Measurements from ENCODE around the gene ATG13.

Gene ATG13

DNA sequence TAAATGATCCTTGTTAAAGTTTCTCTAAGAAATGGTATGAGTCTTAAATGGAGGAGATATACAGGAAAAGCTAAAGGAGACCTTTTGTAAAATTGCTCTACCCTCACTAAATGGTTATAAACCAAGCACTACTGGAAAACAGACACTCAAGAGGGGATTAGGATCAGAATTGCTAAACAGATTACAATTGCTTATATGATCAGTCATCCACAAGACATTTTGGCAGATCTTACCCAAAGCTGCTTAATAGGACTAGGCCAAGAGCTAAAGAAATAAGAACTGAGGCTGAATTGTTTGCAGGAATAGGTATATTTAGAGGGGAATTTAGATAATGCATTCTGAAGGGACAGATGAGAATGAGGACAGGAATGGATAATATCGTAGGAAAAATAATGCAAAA lies 9.8 kb upstream of the ATG13 start:
- no peak overlapping the region for H3K4me3 ChIP-seq (replicated peaks; ENCODE audit: low read depth, low read length)
- no peak for DNase-seq (ENCODE audit: extremely low read depth, low read depth)
- TF ChIP-seq, protein P1, sequence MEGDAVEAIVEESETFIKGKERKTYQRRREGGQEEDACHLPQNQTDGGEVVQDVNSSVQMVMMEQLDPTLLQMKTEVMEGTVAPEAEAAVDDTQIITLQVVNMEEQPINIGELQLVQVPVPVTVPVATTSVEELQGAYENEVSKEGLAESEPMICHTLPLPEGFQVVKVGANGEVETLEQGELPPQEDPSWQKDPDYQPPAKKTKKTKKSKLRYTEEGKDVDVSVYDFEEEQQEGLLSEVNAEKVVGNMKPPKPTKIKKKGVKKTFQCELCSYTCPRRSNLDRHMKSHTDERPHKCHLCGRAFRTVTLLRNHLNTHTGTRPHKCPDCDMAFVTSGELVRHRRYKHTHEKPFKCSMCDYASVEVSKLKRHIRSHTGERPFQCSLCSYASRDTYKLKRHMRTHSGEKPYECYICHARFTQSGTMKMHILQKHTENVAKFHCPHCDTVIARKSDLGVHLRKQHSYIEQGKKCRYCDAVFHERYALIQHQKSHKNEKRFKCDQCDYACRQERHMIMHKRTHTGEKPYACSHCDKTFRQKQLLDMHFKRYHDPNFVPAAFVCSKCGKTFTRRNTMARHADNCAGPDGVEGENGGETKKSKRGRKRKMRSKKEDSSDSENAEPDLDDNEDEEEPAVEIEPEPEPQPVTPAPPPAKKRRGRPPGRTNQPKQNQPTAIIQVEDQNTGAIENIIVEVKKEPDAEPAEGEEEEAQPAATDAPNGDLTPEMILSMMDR (IDR thresholded peaks at IDR 0.05; ENCODE audit: low read depth, low read length, missing control alignments), result no peak

DNA sequence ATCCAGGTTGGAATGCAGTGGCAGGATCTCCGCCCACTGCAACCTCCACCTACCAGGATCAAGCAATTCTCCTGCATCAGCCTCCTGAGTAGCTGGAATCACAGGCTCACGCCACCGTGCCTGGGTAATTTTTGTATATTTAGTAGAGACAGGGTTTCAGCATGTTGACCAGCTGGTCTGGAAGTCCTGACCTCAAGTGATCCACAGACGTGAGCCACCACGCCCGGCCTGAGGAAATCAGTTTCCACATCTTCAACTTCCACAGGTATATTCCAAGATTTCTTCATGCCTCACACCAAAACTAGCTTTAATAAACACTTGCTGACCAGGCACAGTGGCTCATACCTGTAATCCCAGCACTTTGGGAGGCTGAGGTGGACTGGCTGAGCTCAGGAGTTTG lies 8.0 kb upstream of the ATG13 start:
- no peak for DNase-seq (ENCODE audit: extremely low read depth, low read depth)
- H3K4me3 ChIP-seq (replicated peaks; ENCODE audit: low read depth, low read length), result no peak overlapping the region
- TF ChIP-seq, protein P1 (IDR thresholded peaks at IDR 0.05; ENCODE audit: low read depth, low read length, missing control alignments), result no peak

DNA sequence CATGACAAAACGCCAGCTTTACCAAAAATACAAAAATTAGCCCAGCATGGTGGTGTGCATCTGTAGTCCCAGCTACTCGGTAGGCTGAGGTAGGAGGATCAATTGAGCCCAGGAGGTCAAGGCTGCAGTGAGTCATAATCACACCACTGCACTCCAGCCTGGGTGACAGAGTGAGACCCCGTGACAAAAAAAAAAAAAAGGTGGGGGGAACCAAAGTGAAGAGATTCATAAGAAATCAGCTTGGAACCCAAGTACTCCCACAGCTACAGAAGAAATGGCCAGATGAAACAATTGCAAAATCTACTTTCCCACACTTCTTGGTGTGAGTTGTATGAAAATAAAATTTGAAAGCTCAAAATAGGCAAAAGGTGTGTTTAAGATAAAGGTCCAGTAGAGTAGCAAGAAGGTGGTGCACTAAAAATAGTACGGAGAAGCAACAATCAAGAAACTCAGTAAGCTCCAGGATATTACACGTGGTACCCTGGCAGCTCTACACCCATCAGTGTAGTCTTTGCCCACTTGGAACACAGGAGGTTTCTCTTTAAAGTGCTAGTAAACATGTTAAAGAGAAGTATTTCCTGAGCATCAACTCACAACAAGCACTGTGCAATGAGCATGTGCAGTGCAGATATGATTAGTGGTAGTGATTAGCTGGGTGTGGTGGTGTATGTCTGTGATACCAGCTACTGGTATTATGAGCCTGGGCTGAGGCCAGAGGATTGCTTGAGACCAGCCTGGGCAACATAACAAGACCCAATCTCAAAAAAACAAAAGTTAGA lies 5.6 kb upstream of the ATG13 start:
- H3K4me3 ChIP-seq (replicated peaks; ENCODE audit: low read depth, low read length), result no peak overlapping the region
- no peak for DNase-seq (ENCODE audit: extremely low read depth, low read depth)
- TF ChIP-seq, protein P1 (IDR thresholded peaks at IDR 0.05; ENCODE audit: low read depth, low read length, missing control alignments), result no peak

DNA sequence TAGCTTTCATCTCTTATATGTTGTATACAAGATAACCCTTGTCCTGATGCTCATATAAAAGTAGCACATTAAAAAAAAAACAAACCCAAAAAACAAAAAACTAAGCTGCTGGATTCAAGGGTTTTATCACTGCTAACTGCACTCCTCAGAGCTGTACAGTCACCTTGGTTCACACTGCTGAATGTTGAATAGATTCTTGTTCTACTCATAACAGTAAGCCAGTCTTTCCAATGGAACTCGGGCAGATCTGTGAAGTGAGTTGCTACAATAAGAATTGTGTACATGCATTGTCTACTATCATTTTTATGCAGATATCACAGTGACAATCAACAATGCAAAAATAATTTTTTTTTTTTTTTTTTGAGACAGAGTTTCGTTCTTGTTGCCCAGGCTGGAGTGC lies 5.0 kb upstream of the ATG13 start:
- TF ChIP-seq, protein P1 (IDR thresholded peaks at IDR 0.05; ENCODE audit: low read depth, low read length, missing control alignments), result no peak
- no peak for DNase-seq (ENCODE audit: extremely low read depth, low read depth)
- H3K4me3 ChIP-seq (replicated peaks; ENCODE audit: low read depth, low read length), result no peak overlapping the region

DNA sequence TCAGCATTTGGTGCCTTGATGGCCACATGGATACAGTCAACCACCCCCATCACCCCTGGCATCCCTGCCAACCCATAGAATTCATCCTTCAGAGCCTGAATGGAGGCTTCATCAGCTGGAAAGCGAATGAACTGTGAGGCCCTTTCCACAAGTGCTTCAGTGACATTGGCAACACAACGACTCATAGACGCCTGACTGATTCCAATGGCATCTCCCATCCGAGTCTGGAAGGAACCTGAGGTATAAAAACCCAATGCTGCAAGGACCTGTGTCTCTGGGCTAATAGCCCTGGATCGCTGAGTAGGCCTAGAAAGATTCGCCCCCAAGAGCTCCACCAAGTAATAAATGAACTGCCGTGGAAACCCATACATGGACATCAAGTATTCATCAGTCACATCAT lies 1.6 kb upstream of the ATG13 start:
- TF ChIP-seq, protein P1 (IDR thresholded peaks at IDR 0.05; ENCODE audit: low read depth, low read length, missing control alignments), result no peak
- DNase-seq (ENCODE audit: extremely low read depth, low read depth), result no peak
- no peak overlapping the region for H3K4me3 ChIP-seq (replicated peaks; ENCODE audit: low read depth, low read length)

DNA sequence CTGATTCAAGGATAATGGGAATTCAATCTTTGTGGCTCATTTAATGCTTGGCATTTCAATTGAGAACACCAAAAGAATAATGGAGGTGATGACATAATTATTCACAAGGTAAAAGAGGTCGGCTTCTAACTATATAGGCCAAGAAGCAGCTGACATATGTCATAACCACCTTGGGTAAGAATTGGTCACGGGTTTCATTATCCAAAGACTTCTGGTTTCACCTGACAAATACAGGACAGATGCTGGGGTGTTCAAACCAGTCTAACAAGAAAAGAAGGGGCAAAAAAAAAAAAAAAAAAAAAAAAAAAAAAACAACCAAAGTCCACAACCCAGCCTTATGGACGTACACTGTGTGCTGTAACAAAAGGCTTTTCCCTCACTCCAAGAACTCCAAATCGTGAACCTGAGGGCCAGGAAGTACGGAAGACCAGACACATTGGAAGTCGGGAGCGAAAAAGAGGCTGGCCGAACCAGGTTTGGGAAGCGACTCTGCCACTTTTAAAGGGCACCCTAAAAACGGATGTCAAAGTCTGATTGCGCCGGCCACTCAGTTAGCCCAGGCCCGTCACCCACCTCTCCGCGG lies 711 bp upstream of the ATG13 start:
- DNase-seq (ENCODE audit: extremely low read depth, low read depth), result peak; percentile 6
- TF ChIP-seq, protein P1 (IDR thresholded peaks at IDR 0.05; ENCODE audit: low read depth, low read length, missing control alignments), result no peak
- peak overlapping the region; percentile 77 for H3K4me3 ChIP-seq (replicated peaks; ENCODE audit: low read depth, low read length)

Data from HFF-Myc (cell line).